Astrocyte of the cerebellum (primary cell): ENCODE data around the gene TFB2M.

Source experiments
- DNase-seq: peaks from one replicate; pipeline ENCODE4 v3.0.0-alpha.2; 2011; ENCODE audit warnings: low read depth
- H3K4me3 ChIP-seq: 2 replicates; pipeline ENCODE4 v1.5.1; 2011; ENCODE audit warnings: mild to moderate bottlenecking, low read depth, low read length, moderate library complexity
- CTCF ChIP-seq: IDR thresholded peaks from 2 replicates; pipeline ENCODE4 v1.5.1; 2012; ENCODE audit warnings: low read length, low read depth, moderate library complexity, mild to moderate bottlenecking; ENCODE audit errors: missing control alignments
- in situ Hi-C: cut with HindIII; loops from 2 replicates; pipeline ENCODE4 v1.10.0; 2017; ENCODE audit warnings: low sequenced_read_pairs

TFB2M gene

GRCh38 chr1:246512230-246512629, 53.8 kb downstream of the TFB2M start:
- TF ChIP-seq CTCF: no peak
- H3K4me3 ChIP-seq: no peak overlapping the region
- in situ Hi-C loops: no loop called here
- no peak for DNase-seq

DNA sequence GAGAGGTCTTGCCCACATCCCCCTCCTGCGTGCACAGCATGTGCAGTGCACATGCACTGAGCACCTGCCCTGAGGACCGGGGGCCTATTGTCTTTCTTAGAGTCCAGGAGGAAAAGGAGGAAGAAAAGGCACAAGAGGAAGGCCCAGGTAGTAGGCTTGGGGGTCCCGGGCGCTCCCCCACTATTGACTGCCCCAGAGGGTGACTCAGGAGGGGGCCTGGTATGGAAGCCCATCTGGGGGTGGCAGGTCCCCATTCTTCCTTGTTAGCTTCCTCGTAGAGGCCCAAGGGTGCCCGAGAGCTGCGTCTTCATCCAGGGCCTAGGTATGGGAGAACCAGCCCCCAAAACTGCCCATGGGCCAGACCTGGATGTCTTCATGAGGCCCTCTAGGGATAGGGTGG, 54.9 kb downstream of the TFB2M start:
- no peak overlapping the region for H3K4me3 ChIP-seq
- in situ Hi-C loops: no loop called here
- no peak for TF ChIP-seq CTCF
- DNase-seq: no peak

- no peak for TF ChIP-seq CTCF
- H3K4me3 ChIP-seq: no peak overlapping the region
- in situ Hi-C loops: no loop called here
These were observed 55.7 kb downstream of the TFB2M start for GRCh38 chr1:246510147-246511030.

GRCh38 chr1:246508897-246509688, 57.0 kb downstream of the TFB2M start:
- DNase-seq: no peak
- no peak for TF ChIP-seq CTCF
- in situ Hi-C loops: no loop called here
- no peak overlapping the region for H3K4me3 ChIP-seq

More at GRCh38 chr1:246510147-246511030, 55.7 kb downstream of the TFB2M start:
- DNase-seq: no peak

- no peak for TF ChIP-seq CTCF
- peak; percentile 29 for DNase-seq
- in situ Hi-C loops: no loop called here
- peak within 1 kb of the TSS; percentile 81 for H3K4me3 ChIP-seq
These were observed 59.2 kb downstream of the TFB2M start, which contains the start of gene SMYD3 for GRCh38 chr1:246506674-246507481. TSS of gene SMYD3 (minus strand) at chr1:246507279.

- H3K4me3 ChIP-seq: peak overlapping the region; percentile 81
- no peak for TF ChIP-seq CTCF
- no peak for DNase-seq
- in situ Hi-C loops: no loop called here
These were observed 59.7 kb downstream of the TFB2M start for GRCh38 chr1:246506367-246506673.
